Measurements from ENCODE around the gene ADAMTS10. TPM values are rescaled to one million over a fixed set of nuclear protein-coding genes. Genes with fewer than 3 reads are reported as not detected.
"Not testable (repeated sequence)": the region's sequence is repeated elsewhere in the genome, so short reads cannot be mapped to it uniquely, and the experiment has no call there.

Gene ADAMTS10
- polyA plus RNA-seq, 3 donors, result 30.0 to 51.8 (median 45.0) TPM

DNA sequence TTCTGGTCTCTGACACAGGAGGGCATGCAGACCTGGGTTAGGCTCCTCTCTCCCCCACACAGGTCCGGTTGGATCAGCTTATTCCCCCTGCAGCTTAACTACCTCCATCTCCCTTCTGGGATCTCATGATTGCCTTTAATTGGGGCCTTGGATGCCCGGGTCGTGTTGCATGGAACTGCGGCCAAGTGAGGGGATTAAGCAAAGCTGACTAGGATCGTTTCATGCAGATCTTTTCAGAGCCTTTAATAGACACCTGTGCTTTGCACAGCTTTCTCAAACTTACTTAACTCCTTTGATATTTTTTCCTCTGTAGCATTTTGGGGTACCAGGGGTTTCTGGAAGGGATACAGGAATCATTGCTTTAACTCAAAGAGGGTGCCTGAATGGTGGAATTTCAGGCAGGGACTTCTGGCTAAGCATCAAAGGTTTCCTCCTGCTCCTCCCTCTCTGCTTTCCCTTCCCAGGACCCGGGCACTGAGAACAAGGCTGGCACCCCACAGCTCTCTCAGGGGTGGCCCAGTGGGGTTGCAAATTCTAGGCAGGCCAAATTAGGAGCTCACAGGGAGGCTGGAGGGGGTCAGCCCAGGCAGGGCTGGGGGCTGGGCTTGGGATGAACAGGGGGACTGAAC, 20.4 kb upstream of the ADAMTS10 start:
- no peak for DNase-seq (ENCODE audit: extremely low read depth in 1 of 11, low read depth in 9 of 11, low spot score in 4 of 11)

GRCh38 chr19:8629996-8630683, 19.6 kb upstream of the ADAMTS10 start, which contains the start of gene NFILZ:
Gene NFILZ, plus strand, starts transcription at chr19:8630633. Its CDS starts 46,133 bp downstream, at chr19:8676766.
- no peak for DNase-seq (ENCODE audit: extremely low read depth in 1 of 11, low read depth in 9 of 11, low spot score in 4 of 11)

- DNase-seq (ENCODE audit: extremely low read depth in 1 of 11, low read depth in 9 of 11, low spot score in 4 of 11), result no peak
Measured at GRCh38 chr19:8629184-8629583, 18.7 kb upstream of the ADAMTS10 start.

DNA sequence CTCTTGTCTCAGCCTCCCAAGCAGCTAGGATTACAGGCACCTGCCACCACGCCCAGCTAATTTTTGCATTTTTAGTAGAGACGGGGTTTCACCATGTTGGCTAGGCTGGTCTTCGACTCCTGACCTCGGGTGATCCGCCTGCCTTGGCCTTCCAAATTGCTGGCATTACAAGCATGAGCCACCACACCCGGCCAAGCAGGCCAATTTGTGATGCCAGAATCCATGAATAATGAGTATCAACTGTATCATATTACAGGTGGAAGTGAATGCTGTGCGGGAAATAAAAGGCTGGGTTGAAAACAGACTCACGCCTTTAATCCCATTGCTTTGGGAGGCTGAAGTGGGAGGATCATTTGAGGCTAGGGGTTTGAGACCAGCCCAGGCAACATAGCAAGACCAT, 16.3 kb upstream of the ADAMTS10 start:
- no peak for DNase-seq (ENCODE audit: extremely low read depth in 1 of 11, low read depth in 9 of 11, low spot score in 4 of 11)

DNA sequence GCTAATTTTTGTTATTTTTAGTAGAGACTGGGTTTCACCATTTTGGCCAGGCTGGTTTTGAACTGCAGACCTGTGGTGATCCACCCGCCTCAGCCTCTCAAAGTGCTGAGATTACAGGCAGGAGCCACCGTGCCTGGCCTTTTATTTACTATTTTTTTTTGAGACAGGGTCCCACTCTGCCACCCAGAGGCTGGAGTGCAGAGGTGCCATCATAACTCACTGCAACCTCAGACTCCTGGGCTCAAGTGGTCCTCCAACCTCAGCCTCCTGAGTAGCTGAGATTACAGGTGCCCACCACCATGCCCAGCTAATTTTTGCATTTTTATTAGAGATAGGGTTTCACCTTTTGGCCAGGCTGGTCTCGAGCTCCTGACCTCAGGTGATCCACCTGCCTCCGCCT, 12.4 kb upstream of the ADAMTS10 start:
- not testable (repeated sequence) for DNase-seq (ENCODE audit: extremely low read depth in 1 of 11, low read depth in 9 of 11, low spot score in 4 of 11)

DNA sequence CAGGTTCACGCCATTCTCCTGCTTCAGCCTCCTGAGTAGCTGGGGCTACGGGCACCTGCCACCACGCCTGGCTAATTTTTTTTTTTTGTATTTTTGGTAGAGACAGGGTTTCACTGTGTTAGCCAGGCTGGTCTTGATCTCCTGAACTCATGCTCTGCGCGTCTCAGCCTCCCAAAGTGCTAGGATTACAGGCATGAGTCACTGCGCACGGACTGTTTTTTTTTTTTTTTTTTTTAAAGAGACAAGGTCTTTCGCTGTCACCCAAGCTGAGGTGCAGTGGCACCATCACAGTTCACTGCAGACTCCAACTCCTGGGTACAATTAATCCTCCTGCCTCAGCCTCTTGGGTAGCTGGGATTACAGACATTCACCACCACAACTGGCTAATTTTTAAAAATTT, 8.2 kb upstream of the ADAMTS10 start:
- DNase-seq (ENCODE audit: extremely low read depth in 1 of 11, low read depth in 9 of 11, low spot score in 4 of 11), result no peak

- DNase-seq (ENCODE audit: extremely low read depth in 1 of 11, low read depth in 9 of 11, low spot score in 4 of 11), result no peak
Measured at GRCh38 chr19:8617984-8618383, 7.5 kb upstream of the ADAMTS10 start.

DNA sequence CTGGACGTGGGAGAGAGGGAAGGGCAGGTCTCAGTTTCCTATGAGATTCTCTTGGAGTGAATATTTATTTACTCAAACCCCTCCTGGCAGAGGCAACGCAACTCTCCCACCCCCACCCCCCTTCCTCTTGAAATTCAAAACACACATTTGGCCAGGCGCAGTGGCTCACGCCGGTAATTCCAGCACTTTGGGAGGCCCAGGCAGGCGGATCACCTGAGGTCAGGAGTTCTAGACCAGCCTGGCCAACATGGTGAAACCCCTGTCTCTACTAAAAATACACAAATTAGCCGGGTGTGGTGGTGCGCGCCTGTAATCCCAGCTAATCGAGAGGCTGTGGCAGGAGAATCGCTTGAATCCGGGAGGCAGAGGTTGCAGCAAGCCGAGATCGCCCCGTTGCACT, 6.8 kb upstream of the ADAMTS10 start:
- not testable (repeated sequence) for DNase-seq (ENCODE audit: extremely low read depth in 1 of 11, low read depth in 9 of 11, low spot score in 4 of 11)

- no peak for DNase-seq (ENCODE audit: extremely low read depth in 1 of 11, low read depth in 9 of 11, low spot score in 4 of 11)
Measured at GRCh38 chr19:8616861-8617260, 6.3 kb upstream of the ADAMTS10 start.

GRCh38 chr19:8615813-8616596, 5.5 kb upstream of the ADAMTS10 start:
- DNase-seq (ENCODE audit: extremely low read depth in 1 of 11, low read depth in 9 of 11, low spot score in 4 of 11), result peak in 2 of 11 donors; percentile 36 to 45

DNA sequence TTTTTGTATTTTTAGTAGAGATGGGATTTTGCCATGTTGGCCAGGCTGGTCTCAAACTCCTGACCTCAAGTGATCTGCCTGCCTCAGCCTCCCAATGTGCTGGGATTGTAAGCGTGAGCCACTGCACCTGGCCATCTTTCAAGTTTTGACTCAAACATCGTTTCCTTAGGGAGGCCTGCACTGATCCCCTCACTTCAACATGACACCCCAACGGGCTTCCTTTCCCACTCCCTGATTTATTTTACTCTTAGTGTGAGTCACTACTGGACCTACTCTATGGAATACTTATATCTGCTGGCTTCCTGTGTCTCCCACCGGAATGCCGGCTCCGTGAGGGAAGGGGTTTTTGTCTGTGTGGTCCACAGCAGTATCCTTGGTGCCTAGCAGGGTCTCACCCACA, 4.5 kb upstream of the ADAMTS10 start:
- no peak for DNase-seq (ENCODE audit: extremely low read depth in 1 of 11, low read depth in 9 of 11, low spot score in 4 of 11)

- no peak for DNase-seq (ENCODE audit: extremely low read depth in 1 of 11, low read depth in 9 of 11, low spot score in 4 of 11)
Measured at GRCh38 chr19:8614455-8614854, 3.9 kb upstream of the ADAMTS10 start.

- no peak for DNase-seq (ENCODE audit: extremely low read depth in 1 of 11, low read depth in 9 of 11, low spot score in 4 of 11)
Measured at GRCh38 chr19:8612807-8613171, 2.3 kb upstream of the ADAMTS10 start.

GRCh38 chr19:8611877-8612806, 1.6 kb upstream of the ADAMTS10 start:
- no peak for DNase-seq (ENCODE audit: extremely low read depth in 1 of 11, low read depth in 9 of 11, low spot score in 4 of 11)

- no peak for DNase-seq (ENCODE audit: extremely low read depth in 1 of 11, low read depth in 9 of 11, low spot score in 4 of 11)
Measured at GRCh38 chr19:8611391-8611876, 919 bp upstream of the ADAMTS10 start.

DNA sequence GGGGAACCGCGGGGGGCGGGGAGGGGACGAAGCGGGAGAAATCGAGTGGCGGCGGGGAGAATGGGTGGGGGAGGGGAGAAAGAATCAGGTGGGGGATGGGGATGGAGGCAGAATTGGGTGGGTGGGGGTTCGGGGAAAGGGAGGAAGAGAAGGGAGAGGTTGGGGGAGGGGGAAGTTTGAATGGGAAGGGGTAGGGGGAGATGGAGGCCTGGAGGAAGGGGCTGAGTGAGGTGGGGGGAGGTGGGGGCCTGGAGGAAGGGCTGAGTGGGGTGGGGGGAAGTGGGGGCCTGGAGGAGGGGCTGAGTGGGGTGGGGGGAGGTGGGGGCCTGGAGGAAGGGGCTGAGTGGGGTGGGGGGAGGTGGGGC, 403 bp upstream of the ADAMTS10 start:
- peak in 1 of 11 donors; percentile 34 for DNase-seq (ENCODE audit: extremely low read depth in 1 of 11, low read depth in 9 of 11, low spot score in 4 of 11)

- DNase-seq (ENCODE audit: extremely low read depth in 1 of 11, low read depth in 9 of 11, low spot score in 4 of 11), result peak in 6 of 11 donors; percentile 37 to 61 (median 51)
Measured at GRCh38 chr19:8609279-8610040, 1.1 kb downstream of the ADAMTS10 start.

- no peak for DNase-seq (ENCODE audit: extremely low read depth in 1 of 11, low read depth in 9 of 11, low spot score in 4 of 11)
Measured at GRCh38 chr19:8608941-8609278, 1.6 kb downstream of the ADAMTS10 start.

Data from renal cortex interstitium (tissue), 11 donors.